K562 (cell line): ENCODE data around the gene TRAPPC4. TPM values are rescaled to one million over a fixed set of nuclear protein-coding genes. Genes with fewer than 3 reads are reported as not detected.

Source experiments
- C11orf30 ChIP-seq: fragments of 450-650 bp; IDR thresholded peaks from 2 replicates; pipeline ENCODE4 v1.6.1; 2016; ENCODE audit warnings: low read depth, mild to moderate bottlenecking
- NFIX ChIP-seq: fragments of 250-450 bp; sonication (Bioruptor Pico); IDR thresholded peaks from 2 replicates; pipeline ENCODE4 v1.4.0; 2020; ENCODE audit warnings: low read depth, mild to moderate bottlenecking, moderate library complexity
- PHTF2 ChIP-seq: fragments of 250-450 bp; sonication (Bioruptor Pico); IDR thresholded peaks from 2 replicates; pipeline ENCODE4 v1.5.0; 2021; ENCODE audit warnings: mild to moderate bottlenecking
- TAF1 ChIP-seq: IDR thresholded peaks from 2 replicates; pipeline ENCODE4 v1.6.1; 2011; ENCODE audit warnings: mild to moderate bottlenecking, low read length, moderate library complexity; ENCODE audit not compliant: insufficient read depth, control insufficient read depth, severe bottlenecking; ENCODE audit errors: extremely low read depth
- TCF7 ChIP-seq: sonication (generic); IDR thresholded peaks from 2 replicates; pipeline ENCODE4 v1.6.1; 2016; ENCODE audit warnings: antibody characterized with exemption, borderline replicate concordance
- polyA plus RNA-seq, 8 experiments: library from polyadenylated mRNA; depleted of rRNA in 4 of 8; stranded (reverse) in 5 of 8; unstranded in 3 of 8; fragments of >200 nt; fragmentation: Nextera tagmentation in 2 of 8; fragmentation: Illumina TruSeq in 1 of 8; extraction: Ambion mirVana in 2 of 8; extraction: Trizol in 1 of 8; gene quantifications; 2 replicates each; pipeline versions ENCODE4 v1.2.1 to v1.2.3, GENCODE V29; 2011 to 2014; ENCODE audit warnings: inconsistent platforms in 1 of 8, missing spikeins in 1 of 8
- total RNA-seq, 7 experiments: library from RNA; depleted of rRNA in 6 of 7; stranded (reverse); fragments of >200 nt in 6 of 7; fragmentation: Illumina TruSeq in 2 of 7; extraction: Trizol in 2 of 7; gene quantifications; 2 replicates each; pipeline versions ENCODE4 v1.2.1 to v1.2.3, GENCODE V29; 2011 to 2021; ENCODE audit warnings: low replicate concordance in 1 of 7
- TF ChIP-seq, protein P1 (sequence below): fragments of 450-650 bp; IDR thresholded peaks from 2 replicates; pipeline ENCODE4 v1.6.1; 2016; ENCODE audit warnings: mild to moderate bottlenecking, moderate library complexity
- TF ChIP-seq, protein P2 (sequence below): fragments of 200-400 bp; formaldehyde crosslinking; IDR thresholded peaks from 2 replicates; pipeline ENCODE4 v1.6.1; 2017; ENCODE audit warnings: mild to moderate bottlenecking, low read depth, low read length, moderate library complexity
- TF ChIP-seq, protein P3 (sequence below): sonication (generic); formaldehyde crosslinking; IDR thresholded peaks from 2 replicates; pipeline ENCODE4 v1.8.0; 2022; ENCODE audit warnings: missing genetic modification reagents, mild to moderate bottlenecking, moderate library complexity, borderline replicate concordance
- TF ChIP-seq, protein P4 (sequence below): fragments of 250-450 bp; sonication (Bioruptor Pico); IDR thresholded peaks from 2 replicates; pipeline ENCODE4 v1.4.0; 2020

The TRAPPC4 gene
- total and polyA plus RNA-seq, 9 of the 15 experiments (the other 6 are each of a cell fraction or from before 2014, with no cell fraction given), result 121 to 524 (median 142) TPM

DNA sequence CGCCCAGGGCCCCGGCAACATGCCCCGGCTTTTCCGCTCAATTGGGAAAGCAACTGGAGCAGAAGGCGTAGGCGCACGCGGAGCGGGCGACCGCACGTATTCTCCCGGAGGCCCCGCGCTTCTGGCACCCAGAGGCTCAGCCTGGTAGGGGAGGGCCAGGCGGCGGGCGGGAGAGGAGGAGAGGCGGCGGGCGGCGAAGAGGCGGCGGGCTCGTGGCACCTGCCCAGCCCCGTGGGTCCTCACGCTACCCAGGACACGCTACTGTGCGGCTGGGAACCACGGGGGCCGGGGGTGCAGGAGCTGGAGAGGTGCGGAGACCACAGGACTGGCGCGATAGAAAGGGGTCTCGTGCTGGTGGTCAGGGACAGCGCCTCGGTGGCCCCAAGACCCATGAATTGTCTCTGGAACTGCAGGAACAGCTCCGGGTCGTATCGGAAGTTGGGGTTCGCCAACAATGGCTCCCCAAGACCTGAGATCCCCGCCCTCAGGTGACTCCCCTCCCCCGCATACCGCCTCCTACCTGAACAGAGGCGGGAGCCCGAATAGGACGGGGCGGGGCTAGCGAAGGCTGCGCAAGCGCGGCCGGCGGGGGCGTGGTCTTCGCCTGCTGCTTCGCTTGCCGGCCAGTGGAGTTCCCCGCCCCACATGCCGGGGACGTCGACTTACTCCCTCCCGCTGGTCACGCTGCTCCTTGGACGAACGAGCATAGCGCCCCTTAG lies 11.9 kb downstream of the TRAPPC4 start, which contains the start of gene SLC37A4 (continued):
- TF ChIP-seq, protein P1, sequence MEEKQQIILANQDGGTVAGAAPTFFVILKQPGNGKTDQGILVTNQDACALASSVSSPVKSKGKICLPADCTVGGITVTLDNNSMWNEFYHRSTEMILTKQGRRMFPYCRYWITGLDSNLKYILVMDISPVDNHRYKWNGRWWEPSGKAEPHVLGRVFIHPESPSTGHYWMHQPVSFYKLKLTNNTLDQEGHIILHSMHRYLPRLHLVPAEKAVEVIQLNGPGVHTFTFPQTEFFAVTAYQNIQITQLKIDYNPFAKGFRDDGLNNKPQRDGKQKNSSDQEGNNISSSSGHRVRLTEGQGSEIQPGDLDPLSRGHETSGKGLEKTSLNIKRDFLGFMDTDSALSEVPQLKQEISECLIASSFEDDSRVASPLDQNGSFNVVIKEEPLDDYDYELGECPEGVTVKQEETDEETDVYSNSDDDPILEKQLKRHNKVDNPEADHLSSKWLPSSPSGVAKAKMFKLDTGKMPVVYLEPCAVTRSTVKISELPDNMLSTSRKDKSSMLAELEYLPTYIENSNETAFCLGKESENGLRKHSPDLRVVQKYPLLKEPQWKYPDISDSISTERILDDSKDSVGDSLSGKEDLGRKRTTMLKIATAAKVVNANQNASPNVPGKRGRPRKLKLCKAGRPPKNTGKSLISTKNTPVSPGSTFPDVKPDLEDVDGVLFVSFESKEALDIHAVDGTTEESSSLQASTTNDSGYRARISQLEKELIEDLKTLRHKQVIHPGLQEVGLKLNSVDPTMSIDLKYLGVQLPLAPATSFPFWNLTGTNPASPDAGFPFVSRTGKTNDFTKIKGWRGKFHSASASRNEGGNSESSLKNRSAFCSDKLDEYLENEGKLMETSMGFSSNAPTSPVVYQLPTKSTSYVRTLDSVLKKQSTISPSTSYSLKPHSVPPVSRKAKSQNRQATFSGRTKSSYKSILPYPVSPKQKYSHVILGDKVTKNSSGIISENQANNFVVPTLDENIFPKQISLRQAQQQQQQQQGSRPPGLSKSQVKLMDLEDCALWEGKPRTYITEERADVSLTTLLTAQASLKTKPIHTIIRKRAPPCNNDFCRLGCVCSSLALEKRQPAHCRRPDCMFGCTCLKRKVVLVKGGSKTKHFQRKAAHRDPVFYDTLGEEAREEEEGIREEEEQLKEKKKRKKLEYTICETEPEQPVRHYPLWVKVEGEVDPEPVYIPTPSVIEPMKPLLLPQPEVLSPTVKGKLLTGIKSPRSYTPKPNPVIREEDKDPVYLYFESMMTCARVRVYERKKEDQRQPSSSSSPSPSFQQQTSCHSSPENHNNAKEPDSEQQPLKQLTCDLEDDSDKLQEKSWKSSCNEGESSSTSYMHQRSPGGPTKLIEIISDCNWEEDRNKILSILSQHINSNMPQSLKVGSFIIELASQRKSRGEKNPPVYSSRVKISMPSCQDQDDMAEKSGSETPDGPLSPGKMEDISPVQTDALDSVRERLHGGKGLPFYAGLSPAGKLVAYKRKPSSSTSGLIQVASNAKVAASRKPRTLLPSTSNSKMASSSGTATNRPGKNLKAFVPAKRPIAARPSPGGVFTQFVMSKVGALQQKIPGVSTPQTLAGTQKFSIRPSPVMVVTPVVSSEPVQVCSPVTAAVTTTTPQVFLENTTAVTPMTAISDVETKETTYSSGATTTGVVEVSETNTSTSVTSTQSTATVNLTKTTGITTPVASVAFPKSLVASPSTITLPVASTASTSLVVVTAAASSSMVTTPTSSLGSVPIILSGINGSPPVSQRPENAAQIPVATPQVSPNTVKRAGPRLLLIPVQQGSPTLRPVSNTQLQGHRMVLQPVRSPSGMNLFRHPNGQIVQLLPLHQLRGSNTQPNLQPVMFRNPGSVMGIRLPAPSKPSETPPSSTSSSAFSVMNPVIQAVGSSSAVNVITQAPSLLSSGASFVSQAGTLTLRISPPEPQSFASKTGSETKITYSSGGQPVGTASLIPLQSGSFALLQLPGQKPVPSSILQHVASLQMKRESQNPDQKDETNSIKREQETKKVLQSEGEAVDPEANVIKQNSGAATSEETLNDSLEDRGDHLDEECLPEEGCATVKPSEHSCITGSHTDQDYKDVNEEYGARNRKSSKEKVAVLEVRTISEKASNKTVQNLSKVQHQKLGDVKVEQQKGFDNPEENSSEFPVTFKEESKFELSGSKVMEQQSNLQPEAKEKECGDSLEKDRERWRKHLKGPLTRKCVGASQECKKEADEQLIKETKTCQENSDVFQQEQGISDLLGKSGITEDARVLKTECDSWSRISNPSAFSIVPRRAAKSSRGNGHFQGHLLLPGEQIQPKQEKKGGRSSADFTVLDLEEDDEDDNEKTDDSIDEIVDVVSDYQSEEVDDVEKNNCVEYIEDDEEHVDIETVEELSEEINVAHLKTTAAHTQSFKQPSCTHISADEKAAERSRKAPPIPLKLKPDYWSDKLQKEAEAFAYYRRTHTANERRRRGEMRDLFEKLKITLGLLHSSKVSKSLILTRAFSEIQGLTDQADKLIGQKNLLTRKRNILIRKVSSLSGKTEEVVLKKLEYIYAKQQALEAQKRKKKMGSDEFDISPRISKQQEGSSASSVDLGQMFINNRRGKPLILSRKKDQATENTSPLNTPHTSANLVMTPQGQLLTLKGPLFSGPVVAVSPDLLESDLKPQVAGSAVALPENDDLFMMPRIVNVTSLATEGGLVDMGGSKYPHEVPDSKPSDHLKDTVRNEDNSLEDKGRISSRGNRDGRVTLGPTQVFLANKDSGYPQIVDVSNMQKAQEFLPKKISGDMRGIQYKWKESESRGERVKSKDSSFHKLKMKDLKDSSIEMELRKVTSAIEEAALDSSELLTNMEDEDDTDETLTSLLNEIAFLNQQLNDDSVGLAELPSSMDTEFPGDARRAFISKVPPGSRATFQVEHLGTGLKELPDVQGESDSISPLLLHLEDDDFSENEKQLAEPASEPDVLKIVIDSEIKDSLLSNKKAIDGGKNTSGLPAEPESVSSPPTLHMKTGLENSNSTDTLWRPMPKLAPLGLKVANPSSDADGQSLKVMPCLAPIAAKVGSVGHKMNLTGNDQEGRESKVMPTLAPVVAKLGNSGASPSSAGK, result peak; percentile 99
- no peak for TF ChIP-seq C11orf30
- TF ChIP-seq TCF7, result no peak
- TF ChIP-seq PHTF2 (CRISPR knock-in tag), result no peak
- TF ChIP-seq TAF1, result peak; percentile 54
- TF ChIP-seq, protein P2, sequence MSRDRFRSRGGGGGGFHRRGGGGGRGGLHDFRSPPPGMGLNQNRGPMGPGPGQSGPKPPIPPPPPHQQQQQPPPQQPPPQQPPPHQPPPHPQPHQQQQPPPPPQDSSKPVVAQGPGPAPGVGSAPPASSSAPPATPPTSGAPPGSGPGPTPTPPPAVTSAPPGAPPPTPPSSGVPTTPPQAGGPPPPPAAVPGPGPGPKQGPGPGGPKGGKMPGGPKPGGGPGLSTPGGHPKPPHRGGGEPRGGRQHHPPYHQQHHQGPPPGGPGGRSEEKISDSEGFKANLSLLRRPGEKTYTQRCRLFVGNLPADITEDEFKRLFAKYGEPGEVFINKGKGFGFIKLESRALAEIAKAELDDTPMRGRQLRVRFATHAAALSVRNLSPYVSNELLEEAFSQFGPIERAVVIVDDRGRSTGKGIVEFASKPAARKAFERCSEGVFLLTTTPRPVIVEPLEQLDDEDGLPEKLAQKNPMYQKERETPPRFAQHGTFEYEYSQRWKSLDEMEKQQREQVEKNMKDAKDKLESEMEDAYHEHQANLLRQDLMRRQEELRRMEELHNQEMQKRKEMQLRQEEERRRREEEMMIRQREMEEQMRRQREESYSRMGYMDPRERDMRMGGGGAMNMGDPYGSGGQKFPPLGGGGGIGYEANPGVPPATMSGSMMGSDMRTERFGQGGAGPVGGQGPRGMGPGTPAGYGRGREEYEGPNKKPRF, result no peak
- TF ChIP-seq, protein P3, sequence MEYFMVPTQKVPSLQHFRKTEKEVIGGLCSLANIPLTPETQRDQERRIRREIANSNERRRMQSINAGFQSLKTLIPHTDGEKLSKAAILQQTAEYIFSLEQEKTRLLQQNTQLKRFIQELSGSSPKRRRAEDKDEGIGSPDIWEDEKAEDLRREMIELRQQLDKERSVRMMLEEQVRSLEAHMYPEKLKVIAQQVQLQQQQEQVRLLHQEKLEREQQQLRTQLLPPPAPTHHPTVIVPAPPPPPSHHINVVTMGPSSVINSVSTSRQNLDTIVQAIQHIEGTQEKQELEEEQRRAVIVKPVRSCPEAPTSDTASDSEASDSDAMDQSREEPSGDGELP (CRISPR knock-in tag), result peak; percentile 89
- TF ChIP-seq, protein P4, sequence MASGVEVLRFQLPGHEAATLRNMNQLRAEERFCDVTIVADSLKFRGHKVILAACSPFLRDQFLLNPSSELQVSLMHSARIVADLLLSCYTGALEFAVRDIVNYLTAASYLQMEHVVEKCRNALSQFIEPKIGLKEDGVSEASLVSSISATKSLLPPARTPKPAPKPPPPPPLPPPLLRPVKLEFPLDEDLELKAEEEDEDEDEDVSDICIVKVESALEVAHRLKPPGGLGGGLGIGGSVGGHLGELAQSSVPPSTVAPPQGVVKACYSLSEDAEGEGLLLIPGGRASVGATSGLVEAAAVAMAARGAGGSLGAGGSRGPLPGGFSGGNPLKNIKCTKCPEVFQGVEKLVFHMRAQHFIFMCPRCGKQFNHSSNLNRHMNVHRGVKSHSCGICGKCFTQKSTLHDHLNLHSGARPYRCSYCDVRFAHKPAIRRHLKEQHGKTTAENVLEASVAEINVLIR (CRISPR knock-in tag), result peak; percentile 38; the same call in 1 of the 2 replicates
- no peak for TF ChIP-seq NFIX (CRISPR knock-in tag)
